Caco-2 (cell line): Measurements from ENCODE around the gene MCL1. TPM values are rescaled to one million over a fixed set of nuclear protein-coding genes. Genes with fewer than 3 reads are reported as not detected.

Experiments used
- BruUV-seq: library from RNA; stranded (reverse); fragments of 400-500 nt; replicated peaks from 2 replicates; lab custom pipeline; 2021; lab: Mats Ljungman, UMichigan
- CTCF ChIA-PET: fragments of 300-600 bp; sonication (Branson Sonifier 250); formaldehyde crosslinking; loops from one replicate; lab custom pipeline; 2022; ENCODE audit warnings: antibody characterized with exemption; lab: Charles Lee
- POLR2A ChIA-PET: fragments of 300-600 bp; sonication (Branson Sonifier 250); formaldehyde crosslinking; loops from one replicate; lab custom pipeline; 2022; ENCODE audit warnings: antibody characterized with exemption; lab: Charles Lee
- DNase-seq, 2 experiments: peaks; one replicate each; pipeline versions ENCODE4 v3.0.0 to v3.0.0-alpha.2; 2020 to 2022
- H3K27me3 ChIP-seq: replicated peaks from 2 replicates; pipeline ENCODE4 v1.6.0; 2011; ENCODE audit warnings: low read length; ENCODE audit not compliant: control insufficient read depth, insufficient read depth
- H3K36me3 ChIP-seq: 2 replicates; pipeline ENCODE4 v1.5.1; 2011; ENCODE audit warnings: low read length; ENCODE audit not compliant: control insufficient read depth, insufficient read depth
- H3K4me1 ChIP-seq: fragments of 250-450 bp; sonication (Bioruptor Pico); 2 replicates; pipeline ENCODE4 v1.5.1; 2020; ENCODE audit warnings: mild to moderate bottlenecking
- H3K4me3 ChIP-seq: 2 replicates; pipeline ENCODE4 v1.5.1; 2011; ENCODE audit warnings: low read depth, mild to moderate bottlenecking, control low read depth, low read length
- H3K9me3 ChIP-seq: fragments of 250-450 bp; sonication (Bioruptor Pico); 2 replicates; pipeline ENCODE4 v1.5.1; 2020; ENCODE audit warnings: mild to moderate bottlenecking, moderate library complexity
- H3K27ac Mint-ChIP-seq: one replicate; pipeline ENCODE4 v1.8.0; 2022; ENCODE audit warnings: mixed read lengths; ENCODE audit not compliant: unreplicated experiment
- H3K27me3 Mint-ChIP-seq: one replicate; pipeline ENCODE4 v1.8.0; 2022; ENCODE audit warnings: mixed read lengths; ENCODE audit not compliant: insufficient read depth, unreplicated experiment
- H3K36me3 Mint-ChIP-seq: one replicate; pipeline ENCODE4 v1.8.0; 2022; ENCODE audit warnings: mild to moderate bottlenecking, mixed read lengths; ENCODE audit not compliant: insufficient read depth, unreplicated experiment
- H3K4me1 Mint-ChIP-seq: one replicate; pipeline ENCODE4 v1.8.0; 2022; ENCODE audit warnings: low read depth, mixed read lengths; ENCODE audit not compliant: unreplicated experiment
- H3K4me3 Mint-ChIP-seq: one replicate; pipeline ENCODE4 v1.8.0; 2022; ENCODE audit warnings: mild to moderate bottlenecking, moderate library complexity, mixed read lengths; ENCODE audit not compliant: unreplicated experiment
- H3K9me3 Mint-ChIP-seq: one replicate; pipeline ENCODE4 v1.8.0; 2022; ENCODE audit warnings: mixed read lengths; ENCODE audit not compliant: unreplicated experiment
- CTCF ChIP-seq, 2 experiments: fragments of 200-600 bp in 1 of 2; IDR thresholded peaks; 1 replicate in 1 of 2; 2 replicates in 1 of 2; pipeline versions ENCODE4 v1.5.1 to v1.8.0; 2011 to 2022; ENCODE audit warnings: antibody characterized with exemption in 1 of 2, control low read depth in 1 of 2, inconsistent platforms in 1 of 2, low read depth in 1 of 2, low read length in 1 of 2, mild to moderate bottlenecking in 1 of 2, moderate library complexity in 1 of 2; ENCODE audit not compliant: insufficient read depth in 1 of 2, severe bottlenecking in 1 of 2, unreplicated experiment in 1 of 2
- intact Hi-C: fragments of 100-400 bp; cut with micrococcal nuclease; formaldehyde crosslinking; loops from one replicate; pipeline ENCODE4 v1.10.0; 2022; ENCODE audit not compliant: unreplicated experiment
- microRNA-seq: library from miRNA; unstranded; fragments of <30 nt; microRNA quantifications from one replicate; pipeline ENCODE4 v1.2.0, GENCODE V29; 2022
- total RNA-seq: library from RNA; stranded (reverse); gene quantifications from 2 replicates; pipeline ENCODE4 v1.2.3, GENCODE V29; 2022

The MCL1 gene
- total RNA-seq, 1 experiment from 2014 or later: 130 TPM

GRCh38 chr1:150525348-150525747 is 54.1 kb downstream of the MCL1 start:
- CTCF ChIA-PET: no interaction called here
- TF ChIP-seq CTCF (IDR thresholded peaks at IDR 0.05; ENCODE audit: insufficient read depth in 1 of 2, low read depth in 1 of 2, low read length in 1 of 2, severe bottlenecking in 1 of 2, unreplicated experiment in 1 of 2): no peak

More at GRCh38 chr1:150525348-150525747, 54.1 kb downstream of the MCL1 start:
- intact Hi-C loops: no loop called here
- H3K9me3 Mint-ChIP-seq: no peaks in the 10 kb centered on the region
- Histone ChIP-seq H3K36me3 (no peaks in the 10 kb centered on the region), H3K27me3 (no peaks in the 10 kb centered on the region), H3K4me1 (no peaks in the 10 kb centered on the region), H3K9me3 (no peaks in the 10 kb centered on the region), H3K4me3 (no peak overlapping the region)
- no peaks in the 10 kb centered on the region for H3K36me3 Mint-ChIP-seq
- DNase-seq: no peak
- no peak overlapping the region for H3K4me3 Mint-ChIP-seq
- H3K27me3 Mint-ChIP-seq: no peaks in the 10 kb centered on the region
- no TSS peak for BruUV-seq
- POLR2A ChIA-PET: interaction anchor here (0.5 kb wide), 1 partner anchor 10 kb away, joined by 3 read pairs; the partner anchor contains the start of gene FALEC
- H3K4me1 Mint-ChIP-seq: no peaks in the 10 kb centered on the region
- H3K27ac Mint-ChIP-seq: no peak overlapping the region

Small RNAs within 50 kb of the gene (microRNA-seq; reads per million reads assigned to microRNA genes)
- not detected for gene MIR4257

Other genes starting within 250 kb of the MCL1 start
- 24.3 and 25.0 TPM in 2 replicates for gene RPRD2, start 215.5 kb downstream of the MCL1 start, total RNA-seq
- 26.8 and 30.6 TPM in 2 replicates for gene TARS2, start 92.2 kb downstream of the MCL1 start, total RNA-seq
- 0.95 and 2.4 TPM in 2 replicates for gene ECM1, start 71.5 kb downstream of the MCL1 start, total RNA-seq
- gene FALEC, start 63.9 kb downstream of the MCL1 start, total RNA-seq: 0.59 and 0.63 TPM in 2 replicates
- gene ADAMTSL4, start 30.2 kb downstream of the MCL1 start, total RNA-seq: 16.1 and 17.6 TPM in 2 replicates
- gene ENSA, start 50.0 kb upstream of the MCL1 start, total RNA-seq: 178 TPM in 2 replicates
- 13.3 and 14.7 TPM in 2 replicates for gene GOLPH3L, start 117.5 kb upstream of the MCL1 start, total RNA-seq
- not detected in 2 replicates for gene HORMAD1, start 141.3 kb upstream of the MCL1 start, total RNA-seq
- gene CTSS, start 186.2 kb upstream of the MCL1 start, total RNA-seq: 0.84 and 1.3 TPM in 2 replicates
- 2.7 and 3.2 TPM in 2 replicates for gene CTSK, start 228.7 kb upstream of the MCL1 start, total RNA-seq